Activated CD4-positive, alpha-beta T cell treated with anti-CD3 and anti-CD28 coated beads for 36 hours (primary cell): ENCODE results near the gene C10orf71. TPM values are rescaled to one million over a fixed set of nuclear protein-coding genes. Genes with fewer than 3 reads are reported as not detected.

Source experiments
- ATAC-seq: fragments of 200-7000 bp; cut with Tn5 transposase; one replicate; pipeline ENCODE4 v1.10.0; 2021; ENCODE audit warnings: mild to moderate bottlenecking, moderate library complexity
- CTCF ChIA-PET: fragments of 350-600 bp; sonication (Branson Sonifier 250); formaldehyde crosslinking; loops from one replicate; lab custom pipeline; 2021; ENCODE audit warnings: antibody characterized with exemption; lab: Charles Lee
- POLR2A ChIA-PET: fragments of 350-600 bp; sonication (Branson Sonifier 250); formaldehyde crosslinking; loops from one replicate; lab custom pipeline; 2021; ENCODE audit warnings: antibody characterized with exemption, inconsistent platforms; lab: Charles Lee
- DNase-seq: peaks from one replicate; pipeline ENCODE4 v3.0.0-alpha.2; 2020
- H3K27ac Mint-ChIP-seq: one replicate; pipeline ENCODE4 v1.8.0; 2021; ENCODE audit warnings: mixed read lengths
- H3K27me3 Mint-ChIP-seq: one replicate; pipeline ENCODE4 v1.8.0; 2021; ENCODE audit warnings: mixed read lengths
- H3K36me3 Mint-ChIP-seq: one replicate; pipeline ENCODE4 v1.8.0; 2021; ENCODE audit warnings: low read depth, mixed read lengths
- H3K4me1 Mint-ChIP-seq: one replicate; pipeline ENCODE4 v1.8.0; 2021; ENCODE audit warnings: mixed read lengths
- H3K4me3 Mint-ChIP-seq: one replicate; pipeline ENCODE4 v1.8.0; 2021; ENCODE audit warnings: mild to moderate bottlenecking, moderate library complexity, mixed read lengths
- H3K9me3 Mint-ChIP-seq: one replicate; pipeline ENCODE4 v1.8.0; 2021; ENCODE audit warnings: low read depth, mixed read lengths
- intact Hi-C, 2 experiments: fragments of 100-400 bp; cut with DNase I in 1 of 2; cut with micrococcal nuclease in 1 of 2; formaldehyde crosslinking; loops; one replicate each; pipeline versions ENCODE4 v1.14.2 to v1.15.1; 2022 to 2024; cut with DNase I, micrococcal nuclease
- total RNA-seq, 2 experiments: library from RNA; stranded (reverse); gene quantifications; one replicate each; pipeline ENCODE4 v1.2.3, GENCODE V29; 2021

Gene C10orf71
- not detected for total RNA-seq

GRCh38 chr10:49298983-49299815 lies at the start of gene C10orf71:
Gene C10orf71, plus strand, starts transcription at chr10:49299170. Its CDS starts 23,376 bp downstream, at chr10:49322546.
- ATAC-seq (no peak), DNase-seq (no peak)
- ChIA-PET POLR2A (no interaction called here), CTCF (interaction anchor here (0.6 kb wide), 1 partner anchor 980 kb away, joined by 3 read pairs; no protein-coding TSS in a partner anchor)
- H3K9me3 Mint-ChIP-seq = no peaks in the 10 kb centered on the region
- intact Hi-C loops = no loop called here
- no peaks in the 10 kb centered on the region for H3K36me3 Mint-ChIP-seq
- no peak within 1 kb of the TSS for H3K27ac Mint-ChIP-seq
- H3K4me1 Mint-ChIP-seq = no peaks in the 10 kb centered on the region
- no peak within 1 kb of the TSS for H3K4me3 Mint-ChIP-seq
- no peaks in the 10 kb centered on the region for H3K27me3 Mint-ChIP-seq

- Mint-ChIP-seq H3K4me3 (no peak overlapping the region), H3K9me3 (peaks cover 2% of the 10 kb centered on the region), H3K4me1 (no peaks in the 10 kb centered on the region), H3K36me3 (no peaks in the 10 kb centered on the region), H3K27ac (no peak overlapping the region), H3K27me3 (peaks cover 2% of the 10 kb centered on the region)
- intact Hi-C loops = no loop called here
- ChIA-PET CTCF (interaction anchor here (0.6 kb wide), 1 partner anchor 75 kb away, joined by 4 read pairs; no protein-coding TSS in a partner anchor), POLR2A (no interaction called here)
- DNase-seq (no peak), ATAC-seq (no peak)
These were observed 46.5 kb upstream of the C10orf71 start for GRCh38 chr10:49252313-49253034.

- Mint-ChIP-seq H3K9me3 (peaks cover 2% of the 10 kb centered on the region), H3K4me3 (no peak overlapping the region), H3K4me1 (no peaks in the 10 kb centered on the region), H3K27ac (no peak overlapping the region), H3K27me3 (peaks cover 2% of the 10 kb centered on the region), H3K36me3 (no peaks in the 10 kb centered on the region)
- CTCF ChIA-PET = no interaction called here
- ATAC-seq (no peak), DNase-seq (no peak)
- intact Hi-C loops = no loop called here
- POLR2A ChIA-PET = no interaction called here
These were observed 45.5 kb upstream of the C10orf71 start for GRCh38 chr10:49253340-49253906.

- ATAC-seq = no peak
- H3K9me3 Mint-ChIP-seq = peaks cover 2% of the 10 kb centered on the region
These were observed 44.8 kb upstream of the C10orf71 start for GRCh38 chr10:49254150-49254549.

GRCh38 chr10:49254556-49255318 lies 44.2 kb upstream of the C10orf71 start:
- Mint-ChIP-seq H3K27me3 (peaks cover 2% of the 10 kb centered on the region), H3K4me3 (no peak overlapping the region), H3K36me3 (no peaks in the 10 kb centered on the region), H3K4me1 (no peaks in the 10 kb centered on the region), H3K27ac (no peak overlapping the region), H3K9me3 (peaks cover 2% of the 10 kb centered on the region)
- intact Hi-C loops = no loop called here
- no peak for ATAC-seq
- CTCF ChIA-PET = no interaction called here
- DNase-seq = no peak
- POLR2A ChIA-PET = no interaction called here

More at GRCh38 chr10:49254150-49254549, 44.8 kb upstream of the C10orf71 start:
- Mint-ChIP-seq H3K4me3 (no peak overlapping the region), H3K4me1 (no peaks in the 10 kb centered on the region), H3K27me3 (peaks cover 2% of the 10 kb centered on the region), H3K36me3 (no peaks in the 10 kb centered on the region), H3K27ac (no peak overlapping the region)
- POLR2A ChIA-PET = no interaction called here
- DNase-seq = no peak
- intact Hi-C loops = no loop called here
- CTCF ChIA-PET = no interaction called here

- DNase-seq (no peak), ATAC-seq (no peak)
- ChIA-PET CTCF (no interaction called here), POLR2A (no interaction called here)
- no peak overlapping the region for H3K4me3 Mint-ChIP-seq
- no peak overlapping the region for H3K27ac Mint-ChIP-seq
- intact Hi-C loops = no loop called here
- H3K4me1 Mint-ChIP-seq = no peaks in the 10 kb centered on the region
- peaks cover 4% of the 10 kb centered on the region for H3K27me3 Mint-ChIP-seq
- H3K36me3 Mint-ChIP-seq = no peaks in the 10 kb centered on the region
- H3K9me3 Mint-ChIP-seq = peaks cover 2% of the 10 kb centered on the region
These were observed 43.1 kb upstream of the C10orf71 start for GRCh38 chr10:49255883-49256282.

GRCh38 chr10:49257154-49257553 lies 41.8 kb upstream of the C10orf71 start:
- no peaks in the 10 kb centered on the region for H3K4me1 Mint-ChIP-seq
- intact Hi-C loops = no loop called here

GRCh38 chr10:49257626-49258349 lies 41.2 kb upstream of the C10orf71 start:
- POLR2A ChIA-PET = no interaction called here
- H3K9me3 Mint-ChIP-seq = no peaks in the 10 kb centered on the region
- peaks cover 4% of the 10 kb centered on the region for H3K27me3 Mint-ChIP-seq
- H3K4me3 Mint-ChIP-seq = no peak overlapping the region
- no peak overlapping the region for H3K27ac Mint-ChIP-seq
- no peaks in the 10 kb centered on the region for H3K36me3 Mint-ChIP-seq
- CTCF ChIA-PET = no interaction called here
- intact Hi-C loops = no loop called here
- DNase-seq = no peak
- H3K4me1 Mint-ChIP-seq = no peaks in the 10 kb centered on the region
- no peak for ATAC-seq

More at GRCh38 chr10:49257154-49257553, 41.8 kb upstream of the C10orf71 start:
- H3K4me3 Mint-ChIP-seq = no peak overlapping the region
- CTCF ChIA-PET = no interaction called here
- no peak overlapping the region for H3K27ac Mint-ChIP-seq
- peaks cover 4% of the 10 kb centered on the region for H3K27me3 Mint-ChIP-seq
- DNase-seq (no peak), ATAC-seq (no peak)
- POLR2A ChIA-PET = no interaction called here
- H3K9me3 Mint-ChIP-seq = peaks cover 2% of the 10 kb centered on the region
- no peaks in the 10 kb centered on the region for H3K36me3 Mint-ChIP-seq

GRCh38 chr10:49258350-49258683 lies 40.7 kb upstream of the C10orf71 start:
- intact Hi-C loops = no loop called here

GRCh38 chr10:49260644-49261296 lies 38.2 kb upstream of the C10orf71 start:
- Mint-ChIP-seq H3K36me3 (no peaks in the 10 kb centered on the region), H3K4me1 (no peaks in the 10 kb centered on the region), H3K27me3 (peaks cover 6% of the 10 kb centered on the region), H3K27ac (no peak overlapping the region), H3K4me3 (no peak overlapping the region), H3K9me3 (peaks cover 8% of the 10 kb centered on the region)
- intact Hi-C loops = no loop called here
- ChIA-PET CTCF (no interaction called here), POLR2A (no interaction called here)
- ATAC-seq (no peak), DNase-seq (no peak)

More at GRCh38 chr10:49258350-49258683, 40.7 kb upstream of the C10orf71 start:
- no peak overlapping the region for H3K4me3 Mint-ChIP-seq
- ChIA-PET POLR2A (no interaction called here), CTCF (no interaction called here)
- H3K9me3 Mint-ChIP-seq = no peaks in the 10 kb centered on the region
- ATAC-seq (no peak), DNase-seq (no peak)
- no peak overlapping the region for H3K27ac Mint-ChIP-seq
- H3K27me3 Mint-ChIP-seq = peaks cover 4% of the 10 kb centered on the region
- H3K36me3 Mint-ChIP-seq = no peaks in the 10 kb centered on the region
- no peaks in the 10 kb centered on the region for H3K4me1 Mint-ChIP-seq
